Spleen (tissue), 11 donors: ENCODE results near the gene EIF4H. TPM values are rescaled to one million over a fixed set of nuclear protein-coding genes. Genes with fewer than 3 reads are reported as not detected.

Experiments
- DNase-seq: peaks from one replicate; pipeline ENCODE4 v3.0.0-alpha.2; 2020
- H3K27ac ChIP-seq, 8 donors: fragments of 200-600 bp; sonication (generic) in 7 of 8; 1 replicate in 4 of 8; 2 replicates in 4 of 8; pipeline versions ENCODE4 v1.5.0 to v1.8.0; 2016 to 2021; ENCODE audit warnings: inconsistent platforms in 4 of 8, mild to moderate bottlenecking in 4 of 8, moderate library complexity in 1 of 8
- H3K27me3 ChIP-seq, 7 donors: fragments of 200-600 bp; sonication (generic) in 6 of 7; replicated peaks in 1 of 7; 1 replicate in 4 of 7; 2 replicates in 3 of 7; pipeline versions ENCODE4 v1.5.0 to v1.8.0; 2016 to 2021; ENCODE audit warnings: inconsistent platforms in 3 of 7, mild to moderate bottlenecking in 1 of 7
- H3K36me3 ChIP-seq, 6 donors: fragments of 200-600 bp; sonication (generic) in 5 of 6; 1 replicate in 4 of 6; 2 replicates in 2 of 6; pipeline versions ENCODE4 v1.5.0 to v1.8.0; 2016 to 2021; ENCODE audit warnings: inconsistent platforms in 2 of 6
- H3K4me1 ChIP-seq, 6 donors: fragments of 200-600 bp; sonication (generic) in 5 of 6; 1 replicate in 3 of 6; 2 replicates in 3 of 6; pipeline versions ENCODE4 v1.5.0 to v1.8.0; 2016 to 2021; ENCODE audit warnings: inconsistent platforms in 3 of 6
- H3K4me3 ChIP-seq, 8 donors: fragments of 200-600 bp; sonication (generic) in 7 of 8; 1 replicate in 4 of 8; 2 replicates in 4 of 8; pipeline versions ENCODE4 v1.5.0 to v1.8.0; 2016 to 2021; ENCODE audit warnings: inconsistent platforms in 4 of 8, mild to moderate bottlenecking in 4 of 8, moderate library complexity in 2 of 8
- H3K9me3 ChIP-seq, 8 donors: fragments of 200-600 bp; sonication (generic) in 7 of 8; 1 replicate in 4 of 8; 2 replicates in 4 of 8; pipeline versions ENCODE4 v1.5.0 to v1.8.0; 2016 to 2021; ENCODE audit warnings: inconsistent platforms in 4 of 8
- POLR2A ChIP-seq, 3 donors: fragments of 450-650 bp; IDR thresholded peaks; one replicate each; pipeline ENCODE4 v1.5.1; 2017; ENCODE audit warnings: antibody characterized with exemption in 3 of 3, mild to moderate bottlenecking in 1 of 3
- POLR2AphosphoS5 ChIP-seq, 3 donors: sonication (generic); formaldehyde crosslinking; IDR thresholded peaks; one replicate each; pipeline ENCODE4 v1.5.1; 2017; ENCODE audit warnings: antibody characterized with exemption in 3 of 3
- WGBS, 5 donors: extraction: QIAGEN DNeasy Blood & Tissue Kit in 3 of 5; methylation state at CpG; one replicate each; pipeline versions ENCODE4 v1.1.5 to v1.1.7; 2013 to 2018; 5-methylcytosine and 5-hydroxymethylcytosine counted together
- intact Hi-C: fragments of 100-400 bp; cut with DNase I; formaldehyde crosslinking; loops from one replicate; pipeline ENCODE4 v1.15.0; 2023; ENCODE audit warnings: low total_unique reads
- polyA plus RNA-seq, 3 donors: library from polyadenylated mRNA; stranded (reverse); fragments of 200-250 nt; gene quantifications; one replicate each; pipeline ENCODE4 v1.2.1, GENCODE V29; 2013
- total RNA-seq, 7 donors: library from RNA; depleted of rRNA in 3 of 7; stranded (reverse); fragments of >200 nt in 3 of 7; fragmentation: NEBNext Ultra II Directional in 4 of 7; extraction: Animal tissue kit (Norgen Biotek cat#: 25700) in 4 of 7; gene quantifications; one replicate each; pipeline versions ENCODE4 v1.1.0 to v1.2.1, GENCODE V29; 2016 to 2021
- TF ChIP-seq, protein P1 (sequence below), 11 experiments: fragments of 200-600 bp in 7 of 11; fragments of 450-650 bp in 4 of 11; sonication (generic) in 4 of 11; IDR thresholded peaks in 8 of 11; conservative IDR thresholded peaks in 3 of 11; 1 replicate in 7 of 11; 2 replicates in 4 of 11; pipeline versions ENCODE4 v1.4.0 to v1.8.0; 2016 to 2021; ENCODE audit warnings: antibody characterized with exemption in 11 of 11, inconsistent platforms in 4 of 11, mild to moderate bottlenecking in 1 of 11
- donor health status: healthy with polysubstance abuse.
- donor health status: DM: no; HTN: no; CAD: no; lungs with moderate emphysema.
- donor health status: DM: no; HTN: no; CAD: no.
- donor health status: Bipolar disorder and iron deficiency.
- donor health status: healthy.
- donor health status: DM: no; HTN: no; CAD: no.
- donor health status: DM: yes; HTN: yes; CAD: no.

Gene EIF4H
- total and polyA plus RNA-seq, 10 donors, result 75.5 to 224 (median 185) TPM

DNA sequence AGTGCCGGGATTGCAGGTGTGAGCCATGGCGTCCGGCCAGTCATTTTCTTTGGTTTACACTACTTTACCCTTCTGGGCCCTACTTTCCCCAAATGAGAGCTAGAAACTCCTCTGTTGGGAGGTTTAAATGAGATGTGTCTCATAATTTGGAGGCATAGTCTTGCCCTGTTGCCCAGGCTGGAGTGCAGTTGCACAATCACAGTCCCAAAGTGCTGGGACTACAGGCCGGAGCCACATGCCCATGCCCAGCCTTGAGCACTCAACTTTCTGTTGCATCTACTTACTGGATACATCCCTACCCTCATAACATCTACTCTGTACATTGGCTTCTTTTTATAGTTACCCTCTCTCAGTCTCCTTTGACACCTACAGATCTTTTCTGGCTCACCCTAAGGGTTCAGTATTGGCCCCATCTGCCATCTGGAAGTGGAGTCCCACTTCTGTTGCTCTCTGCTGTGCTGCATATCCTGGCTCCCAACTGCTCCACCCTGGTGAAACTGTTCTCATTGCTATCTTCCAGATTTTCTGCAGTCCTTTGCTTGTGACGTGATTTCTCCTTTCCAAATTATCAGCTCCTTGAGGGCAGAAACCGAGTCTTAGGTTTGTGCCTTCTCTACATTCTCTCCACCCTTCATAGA lies 8.4 kb downstream of the EIF4H start:
- Histone ChIP-seq H3K4me1 (peaks cover 85 to 100% (median 100%) of the 10 kb centered on the region in 6 donors), H3K27ac (peak overlapping the region in 4 of 8 donors; percentile 9 to 56 (median 36)), H3K4me3 (no peak overlapping the region), H3K27me3 (no peaks in the 10 kb centered on the region), H3K36me3 (peaks cover 0 to 81% (median 20%) of the 10 kb centered on the region in 6 donors), H3K9me3 (no peaks in the 10 kb centered on the region)
- TF ChIP-seq, protein P1, sequence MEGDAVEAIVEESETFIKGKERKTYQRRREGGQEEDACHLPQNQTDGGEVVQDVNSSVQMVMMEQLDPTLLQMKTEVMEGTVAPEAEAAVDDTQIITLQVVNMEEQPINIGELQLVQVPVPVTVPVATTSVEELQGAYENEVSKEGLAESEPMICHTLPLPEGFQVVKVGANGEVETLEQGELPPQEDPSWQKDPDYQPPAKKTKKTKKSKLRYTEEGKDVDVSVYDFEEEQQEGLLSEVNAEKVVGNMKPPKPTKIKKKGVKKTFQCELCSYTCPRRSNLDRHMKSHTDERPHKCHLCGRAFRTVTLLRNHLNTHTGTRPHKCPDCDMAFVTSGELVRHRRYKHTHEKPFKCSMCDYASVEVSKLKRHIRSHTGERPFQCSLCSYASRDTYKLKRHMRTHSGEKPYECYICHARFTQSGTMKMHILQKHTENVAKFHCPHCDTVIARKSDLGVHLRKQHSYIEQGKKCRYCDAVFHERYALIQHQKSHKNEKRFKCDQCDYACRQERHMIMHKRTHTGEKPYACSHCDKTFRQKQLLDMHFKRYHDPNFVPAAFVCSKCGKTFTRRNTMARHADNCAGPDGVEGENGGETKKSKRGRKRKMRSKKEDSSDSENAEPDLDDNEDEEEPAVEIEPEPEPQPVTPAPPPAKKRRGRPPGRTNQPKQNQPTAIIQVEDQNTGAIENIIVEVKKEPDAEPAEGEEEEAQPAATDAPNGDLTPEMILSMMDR (IDR thresholded peaks at IDR 0.05 in 8 of 11, conservative IDR thresholded peaks at IDR 0.05 in 3 of 11), result no peak
- no peak for TF ChIP-seq POLR2AphosphoS5 (IDR thresholded peaks at IDR 0.05)
- no peak for TF ChIP-seq POLR2A (IDR thresholded peaks at IDR 0.05)
- 76 to 87% (median 78%) methylated on average over 6 of the region's 6 CpGs for WGBS, 5 donors
- intact Hi-C loops, result no loop called here
- no peak for DNase-seq

DNA sequence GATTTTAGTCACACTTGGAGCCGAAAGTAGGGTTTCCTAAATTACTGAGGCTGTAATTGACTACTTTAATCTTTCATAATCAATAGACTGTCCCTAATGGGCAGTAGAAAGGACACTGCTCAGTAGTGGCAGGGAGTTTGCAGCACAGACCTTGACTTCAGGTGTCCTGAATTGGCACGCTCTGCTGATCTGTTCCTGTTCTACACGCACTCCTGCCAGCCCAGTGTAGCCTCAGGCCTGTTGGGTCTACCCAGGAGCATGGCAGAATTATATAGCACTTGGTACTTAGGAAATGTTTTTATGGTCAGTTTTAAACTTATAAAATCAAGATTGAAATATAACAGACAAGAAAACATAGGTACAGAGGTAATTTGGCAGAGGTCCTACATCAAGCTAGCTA lies 9.0 kb downstream of the EIF4H start:
- peak overlapping the region in 5 of 8 donors; percentile 9 to 56 (median 53) for H3K27ac ChIP-seq
- intact Hi-C loops, result no loop called here
- 45 to 67% (median 58%) methylated on average over 3 of the region's 3 CpGs for WGBS, 5 donors
- peaks cover 80 to 100% (median 100%) of the 10 kb centered on the region in 6 donors for H3K4me1 ChIP-seq
- no peaks in the 10 kb centered on the region for H3K9me3 ChIP-seq
- H3K36me3 ChIP-seq, result peaks cover 0 to 81% (median 25%) of the 10 kb centered on the region in 6 donors
- no peak overlapping the region for H3K4me3 ChIP-seq
- TF ChIP-seq POLR2AphosphoS5 (IDR thresholded peaks at IDR 0.05), result no peak
- TF ChIP-seq POLR2A (IDR thresholded peaks at IDR 0.05), result no peak
- no peak for DNase-seq
- H3K27me3 ChIP-seq, result no peaks in the 10 kb centered on the region

DNA sequence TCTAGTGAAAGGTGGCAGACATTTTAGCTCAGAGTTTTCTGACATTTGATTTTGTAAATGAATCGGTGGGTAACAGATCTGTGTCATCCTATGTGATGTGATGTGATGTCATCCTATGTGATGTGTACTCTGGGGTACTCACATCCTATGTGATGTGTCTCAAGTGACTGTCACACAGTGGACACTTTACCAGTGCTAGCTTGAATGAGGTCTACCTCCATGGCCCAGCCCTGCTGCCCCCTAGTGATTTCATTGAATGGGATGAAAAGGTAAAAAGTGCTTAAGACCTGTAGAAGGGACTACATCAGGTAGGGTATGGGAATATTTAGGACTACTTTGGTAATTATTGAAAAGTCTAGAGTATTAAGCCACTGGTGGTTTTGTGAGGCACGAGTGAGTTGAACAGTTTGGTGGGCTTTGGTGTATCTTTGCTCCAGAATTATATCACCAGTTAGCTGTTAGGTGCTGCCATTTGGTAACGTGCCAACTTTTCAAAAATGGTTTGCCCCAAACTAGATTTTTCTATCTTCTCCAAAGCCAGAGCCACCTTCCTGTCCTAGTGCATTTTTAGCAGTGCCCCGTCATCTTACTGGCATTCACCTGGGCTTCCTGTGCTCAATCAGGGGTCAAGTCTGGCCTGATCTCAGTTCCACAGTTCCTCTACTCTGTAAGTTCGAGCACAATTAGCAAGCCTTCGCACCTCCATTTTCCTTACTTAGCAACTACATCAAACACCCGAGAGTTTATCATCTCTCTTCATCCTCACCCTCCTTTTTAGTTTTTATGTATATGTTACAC lies 9.7 kb downstream of the EIF4H start:
- Histone ChIP-seq H3K4me1 (peaks cover 73 to 100% (median 96%) of the 10 kb centered on the region in 6 donors), H3K9me3 (no peaks in the 10 kb centered on the region), H3K36me3 (peaks cover 0 to 81% (median 31%) of the 10 kb centered on the region in 6 donors), H3K27ac (peak overlapping the region in 5 of 8 donors; percentile 9 to 56 (median 53)), H3K27me3 (no peaks in the 10 kb centered on the region), H3K4me3 (no peak overlapping the region)
- 43 to 51% (median 47%) methylated on average over 7 of the region's 7 CpGs for WGBS, 5 donors
- intact Hi-C loops, result no loop called here
- no peak for DNase-seq
- TF ChIP-seq POLR2AphosphoS5 (IDR thresholded peaks at IDR 0.05), result no peak
- TF ChIP-seq, protein P1 (IDR thresholded peaks at IDR 0.05 in 8 of 11, conservative IDR thresholded peaks at IDR 0.05 in 3 of 11), result peak in 2 of 11 experiments; percentile 11 to 23

DNA sequence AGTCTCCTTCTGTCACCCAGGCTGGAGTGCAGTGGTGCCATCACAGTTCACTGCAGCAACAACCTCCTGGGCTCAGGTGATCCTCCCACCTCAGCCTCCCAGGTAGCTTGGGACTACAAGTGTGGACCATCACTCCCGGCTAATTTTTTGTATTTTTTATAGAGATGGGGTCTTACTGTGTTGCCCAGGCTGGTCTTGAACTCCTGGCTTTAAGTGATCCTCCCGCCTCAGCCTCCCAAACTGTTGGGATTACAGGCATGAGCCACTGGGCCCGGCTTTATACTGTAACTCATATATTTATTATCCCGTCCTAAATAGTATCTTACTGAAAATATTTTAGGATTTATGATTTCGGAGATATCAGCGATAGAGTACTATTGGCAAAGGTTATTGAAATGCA lies 10.9 kb downstream of the EIF4H start:
- 87 to 91% (median 89%) methylated on average over 6 of the region's 6 CpGs for WGBS, 5 donors
- Histone ChIP-seq H3K4me1 (peaks cover 65 to 93% (median 84%) of the 10 kb centered on the region in 6 donors), H3K36me3 (peaks cover 0 to 81% (median 38%) of the 10 kb centered on the region in 6 donors), H3K4me3 (no peak overlapping the region), H3K9me3 (no peaks in the 10 kb centered on the region), H3K27ac (peak overlapping the region in 5 of 8 donors; percentile 19 to 56 (median 48)), H3K27me3 (no peaks in the 10 kb centered on the region)
- intact Hi-C loops, result no loop called here
- TF ChIP-seq, protein P1 (IDR thresholded peaks at IDR 0.05 in 8 of 11, conservative IDR thresholded peaks at IDR 0.05 in 3 of 11), result no peak
- no peak for TF ChIP-seq POLR2A (IDR thresholded peaks at IDR 0.05)
- no peak for TF ChIP-seq POLR2AphosphoS5 (IDR thresholded peaks at IDR 0.05)
- no peak for DNase-seq
